Measurements from ENCODE around the gene SYT1.

Gene SYT1

DNA sequence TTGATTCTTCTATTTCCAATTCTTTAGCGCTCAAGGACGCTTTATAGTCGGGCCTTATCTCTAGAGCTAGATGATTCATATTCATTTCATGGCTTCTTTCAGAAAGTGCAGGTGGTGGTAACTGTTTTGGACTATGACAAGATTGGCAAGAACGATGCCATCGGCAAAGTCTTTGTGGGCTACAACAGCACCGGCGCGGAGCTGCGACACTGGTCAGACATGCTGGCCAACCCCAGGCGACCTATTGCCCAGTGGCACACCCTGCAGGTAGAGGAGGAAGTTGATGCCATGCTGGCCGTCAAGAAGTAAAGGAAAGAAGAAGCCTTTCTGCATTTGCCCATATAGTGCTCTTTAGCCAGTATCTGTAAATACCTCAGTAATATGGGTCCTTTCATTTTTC lies 584.2 kb downstream of the SYT1 start:
- DNase-seq, result no peak

- no peak for DNase-seq
Measured at GRCh38 chr12:79451365-79451764, 586.8 kb downstream of the SYT1 start.

DNA sequence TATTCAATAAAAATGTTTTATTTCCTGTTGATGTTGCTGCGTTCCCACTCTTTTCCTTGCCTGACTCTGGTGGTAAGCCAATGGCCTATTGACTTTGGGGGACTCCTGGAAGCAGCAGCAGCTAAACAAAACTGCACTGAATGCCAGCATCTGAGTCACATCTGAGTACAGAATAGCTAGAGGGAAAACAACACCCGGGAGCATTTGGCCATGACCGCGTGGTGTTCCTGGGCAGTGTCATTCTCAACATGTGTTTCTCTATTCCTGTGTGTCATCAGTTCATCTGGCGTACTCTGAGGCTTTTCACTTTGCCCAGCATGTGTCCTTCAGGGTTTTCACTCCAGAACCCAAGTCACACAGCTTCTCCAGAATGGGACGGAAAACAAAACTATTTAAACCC lies 587.4 kb downstream of the SYT1 start:
- peak; percentile 20 for DNase-seq

DNA sequence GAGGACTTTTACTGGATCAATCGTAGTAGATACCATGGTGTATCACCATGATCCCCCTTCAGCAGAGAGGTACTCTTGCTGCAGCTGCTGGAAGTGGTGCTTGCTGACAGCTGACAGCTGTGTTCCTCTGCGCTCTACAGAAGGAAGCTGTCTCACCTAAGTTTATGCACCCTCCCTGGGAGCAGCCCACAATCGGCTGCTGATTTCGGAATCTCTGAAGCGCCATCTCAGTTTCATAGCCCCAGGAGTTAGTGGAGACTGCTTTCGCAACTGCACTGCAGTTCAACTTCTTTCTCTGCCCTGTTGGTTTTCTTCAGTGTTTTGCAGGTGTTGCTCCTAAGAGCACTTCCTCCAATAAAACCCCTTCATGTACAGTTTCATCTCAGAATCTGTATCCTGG lies 588.3 kb downstream of the SYT1 start:
- DNase-seq, result no peak

DNA sequence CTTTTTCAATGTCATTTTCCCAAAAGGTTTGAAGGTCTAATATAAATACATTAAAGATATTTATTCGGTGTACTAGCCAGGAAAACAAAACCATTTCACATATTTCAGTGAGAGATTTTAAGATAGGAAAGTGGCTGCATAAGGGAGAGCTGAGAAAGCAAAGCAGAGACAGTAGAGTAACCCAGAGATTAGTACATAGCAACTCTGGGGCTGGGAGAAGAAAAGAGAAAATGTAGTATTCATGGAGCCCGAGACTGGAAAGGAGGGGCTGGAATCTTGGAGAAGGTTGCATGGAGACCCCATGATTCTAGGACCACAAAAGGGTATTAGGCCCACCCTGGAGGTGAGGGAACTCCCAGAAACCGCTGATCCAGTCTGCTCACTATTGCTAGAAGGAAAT lies 589.2 kb downstream of the SYT1 start:
- no peak for DNase-seq

GRCh38 chr12:79454338-79454843 lies 589.8 kb downstream of the SYT1 start:
- DNase-seq, result peak; percentile 32

DNA sequence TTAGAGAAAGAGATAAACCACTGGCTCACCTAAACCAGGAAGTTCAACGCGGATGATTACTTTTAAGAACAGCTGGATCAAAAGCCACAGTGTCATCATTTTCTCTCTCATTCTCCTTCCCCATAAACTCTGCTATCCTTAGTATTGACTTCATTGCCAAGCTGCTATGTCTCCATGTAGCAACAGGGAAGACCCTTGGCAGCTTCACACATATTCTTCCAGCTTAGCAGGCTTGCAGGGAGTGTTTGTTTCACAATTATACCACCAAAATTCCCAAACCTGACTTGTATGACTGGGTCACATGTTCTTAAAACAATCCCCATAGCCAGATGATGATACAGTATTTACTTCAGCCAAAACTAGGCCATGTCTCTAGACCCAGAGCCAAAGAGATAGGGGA lies 590.7 kb downstream of the SYT1 start:
- DNase-seq, result no peak

- no peak for DNase-seq
Measured at GRCh38 chr12:79482323-79482722, 617.7 kb downstream of the SYT1 start.

- no peak for DNase-seq
Measured at GRCh38 chr12:79482921-79483320, 618.3 kb downstream of the SYT1 start.

GRCh38 chr12:79486154-79486553 lies 621.6 kb downstream of the SYT1 start:
- DNase-seq, result no peak

DNA sequence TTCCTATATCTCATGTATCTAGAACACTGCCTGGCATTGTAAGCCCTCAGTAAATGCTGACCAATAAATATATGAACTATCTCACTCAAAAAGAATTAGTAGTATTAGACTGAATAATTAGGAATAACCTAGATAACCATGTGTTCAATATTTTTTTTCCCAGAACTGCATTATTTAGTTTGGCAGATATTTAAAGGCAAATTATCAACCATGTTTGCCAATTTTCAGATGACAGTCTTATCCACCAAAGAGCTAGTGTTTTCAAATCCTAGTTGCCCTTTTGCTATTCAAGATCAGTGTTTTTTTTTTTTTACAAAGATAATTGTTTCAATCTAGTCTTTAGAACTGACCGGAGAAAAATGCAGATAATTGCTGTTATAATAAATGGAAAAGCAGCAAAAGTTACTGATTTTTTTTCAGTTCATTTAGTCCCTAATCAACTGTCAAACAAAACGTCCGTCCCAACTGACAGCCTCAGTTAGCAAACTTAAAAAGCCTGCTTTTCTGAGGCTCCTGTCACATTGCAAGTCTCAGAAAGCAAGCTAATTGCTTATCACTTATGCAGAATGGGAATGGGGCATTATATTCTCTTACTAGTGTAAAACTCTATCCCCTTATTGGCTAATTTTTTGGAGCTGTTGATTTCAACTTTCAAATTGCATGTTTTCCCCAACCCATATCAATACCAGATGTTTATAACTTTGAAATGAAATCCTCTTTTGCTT lies 623.0 kb downstream of the SYT1 start:
- no peak for DNase-seq
